Activated CD8-positive, alpha-beta T cell treated with anti-CD3 and anti-CD28 coated beads for 36 hours (primary cell): ENCODE results near the gene NME7. TPM values are rescaled to one million over a fixed set of nuclear protein-coding genes. Genes with fewer than 3 reads are reported as not detected.
A peak's percentile ranks its signal among the peaks of the same experiment; 100 is the strongest.

Experiments
- ATAC-seq: fragments of 200-7000 bp; cut with Tn5 transposase; one replicate; pipeline ENCODE4 v1.10.0; 2021; ENCODE audit warnings: mild to moderate bottlenecking, moderate library complexity
- CTCF ChIA-PET: fragments of 350-600 bp; sonication (Branson Sonifier 250); formaldehyde crosslinking; loops from one replicate; lab custom pipeline; 2021; ENCODE audit warnings: antibody characterized with exemption; lab: Charles Lee
- POLR2A ChIA-PET: fragments of 350-600 bp; sonication (Branson Sonifier 250); formaldehyde crosslinking; loops from one replicate; lab custom pipeline; 2021; ENCODE audit warnings: antibody characterized with exemption; lab: Charles Lee
- DNase-seq: peaks from one replicate; pipeline ENCODE4 v3.0.0-alpha.2; 2020
- H3K27ac Mint-ChIP-seq: one replicate; pipeline ENCODE4 v1.8.0; 2021; ENCODE audit warnings: mild to moderate bottlenecking, mixed read lengths
- H3K27me3 Mint-ChIP-seq: one replicate; pipeline ENCODE4 v1.8.0; 2021; ENCODE audit warnings: mixed read lengths
- H3K36me3 Mint-ChIP-seq: one replicate; pipeline ENCODE4 v1.8.0; 2021; ENCODE audit warnings: low read depth, mixed read lengths
- H3K4me1 Mint-ChIP-seq: one replicate; pipeline ENCODE4 v1.8.0; 2021; ENCODE audit warnings: low read depth, mixed read lengths
- H3K4me3 Mint-ChIP-seq: one replicate; pipeline ENCODE4 v1.8.0; 2021; ENCODE audit warnings: mild to moderate bottlenecking, moderate library complexity, mixed read lengths
- H3K9me3 Mint-ChIP-seq: one replicate; pipeline ENCODE4 v1.8.0; 2021; ENCODE audit warnings: mixed read lengths
- intact Hi-C: fragments of 100-400 bp; cut with micrococcal nuclease; formaldehyde crosslinking; loops from one replicate; pipeline ENCODE4 v1.10.0; 2022
- total RNA-seq, 2 experiments: library from RNA; stranded (reverse); gene quantifications; one replicate each; pipeline ENCODE4 v1.2.3, GENCODE V29; 2021
- TF ChIP-seq, protein P1 (sequence below): fragments of 200-600 bp; IDR thresholded peaks from one replicate; pipeline ENCODE4 v1.8.0; 2022; ENCODE audit warnings: antibody characterized with exemption, mild to moderate bottlenecking

NME7 gene
- total RNA-seq, 2 experiments from 2014 or later = 15.3 to 17.4 TPM

DNA sequence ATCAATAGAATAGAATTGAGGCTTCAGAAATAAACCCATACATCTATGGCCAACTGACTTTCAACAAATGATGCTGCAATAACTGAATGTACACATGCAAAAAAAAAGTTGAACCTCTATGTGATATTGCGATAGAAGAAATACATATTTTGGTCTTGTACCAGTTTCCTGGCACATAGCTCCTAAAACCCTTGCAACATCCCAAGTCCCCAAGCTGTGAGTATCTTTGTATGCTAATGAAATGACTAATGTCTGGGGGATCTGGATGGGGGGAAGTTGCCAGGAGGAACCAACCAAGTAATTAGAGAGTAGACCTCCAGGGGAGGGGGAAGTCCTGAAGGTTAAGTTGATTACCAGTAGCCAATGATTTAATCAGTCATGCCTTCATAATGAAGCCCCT is 24.8 kb upstream of the NME7 start:
- Mint-ChIP-seq H3K4me3 (no peak overlapping the region), H3K27me3 (no peaks in the 10 kb centered on the region), H3K9me3 (no peaks in the 10 kb centered on the region), H3K36me3 (peaks cover 39% of the 10 kb centered on the region), H3K4me1 (peaks cover 17% of the 10 kb centered on the region), H3K27ac (no peak overlapping the region)
- no peak for DNase-seq
- intact Hi-C loops = no loop called here
- ChIA-PET CTCF (no interaction called here), POLR2A (no interaction called here)
- no peak for ATAC-seq
- TF ChIP-seq, protein P1, sequence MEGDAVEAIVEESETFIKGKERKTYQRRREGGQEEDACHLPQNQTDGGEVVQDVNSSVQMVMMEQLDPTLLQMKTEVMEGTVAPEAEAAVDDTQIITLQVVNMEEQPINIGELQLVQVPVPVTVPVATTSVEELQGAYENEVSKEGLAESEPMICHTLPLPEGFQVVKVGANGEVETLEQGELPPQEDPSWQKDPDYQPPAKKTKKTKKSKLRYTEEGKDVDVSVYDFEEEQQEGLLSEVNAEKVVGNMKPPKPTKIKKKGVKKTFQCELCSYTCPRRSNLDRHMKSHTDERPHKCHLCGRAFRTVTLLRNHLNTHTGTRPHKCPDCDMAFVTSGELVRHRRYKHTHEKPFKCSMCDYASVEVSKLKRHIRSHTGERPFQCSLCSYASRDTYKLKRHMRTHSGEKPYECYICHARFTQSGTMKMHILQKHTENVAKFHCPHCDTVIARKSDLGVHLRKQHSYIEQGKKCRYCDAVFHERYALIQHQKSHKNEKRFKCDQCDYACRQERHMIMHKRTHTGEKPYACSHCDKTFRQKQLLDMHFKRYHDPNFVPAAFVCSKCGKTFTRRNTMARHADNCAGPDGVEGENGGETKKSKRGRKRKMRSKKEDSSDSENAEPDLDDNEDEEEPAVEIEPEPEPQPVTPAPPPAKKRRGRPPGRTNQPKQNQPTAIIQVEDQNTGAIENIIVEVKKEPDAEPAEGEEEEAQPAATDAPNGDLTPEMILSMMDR = no peak

DNA sequence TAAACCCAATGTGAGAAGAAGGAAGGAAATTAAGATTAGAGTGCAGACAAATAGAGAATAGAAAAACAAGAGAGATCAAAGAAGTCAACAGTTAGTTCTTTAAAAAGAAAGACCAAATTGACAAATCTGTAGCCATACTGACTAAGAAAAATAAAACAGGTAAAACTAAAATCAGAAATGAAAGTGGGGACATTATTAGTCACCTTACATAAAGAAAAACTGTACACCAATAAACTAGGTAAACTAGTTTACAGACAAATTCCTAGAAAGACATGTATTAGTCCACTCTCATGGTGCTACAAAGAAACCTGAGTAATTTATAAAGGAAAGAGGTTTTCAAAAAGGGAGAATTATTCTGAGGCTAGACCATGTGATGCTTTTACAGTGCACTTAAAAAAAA is 22.7 kb upstream of the NME7 start:
- ATAC-seq = peak; percentile 88
- Mint-ChIP-seq H3K36me3 (peaks cover 45% of the 10 kb centered on the region), H3K4me1 (peaks cover 17% of the 10 kb centered on the region), H3K27me3 (no peaks in the 10 kb centered on the region), H3K9me3 (no peaks in the 10 kb centered on the region), H3K4me3 (no peak overlapping the region), H3K27ac (peak overlapping the region; percentile 76)
- intact Hi-C loops = no loop called here
- ChIA-PET CTCF (interaction anchor here (0.8 kb wide), 1 partner anchor 322 kb away, joined by 3 read pairs; no protein-coding TSS in a partner anchor), POLR2A (interaction anchor here (1.0 kb wide), 1 partner anchor 347 kb away, joined by 3 read pairs; no protein-coding TSS in a partner anchor)
- no peak for DNase-seq
- TF ChIP-seq, protein P1 = no peak

DNA sequence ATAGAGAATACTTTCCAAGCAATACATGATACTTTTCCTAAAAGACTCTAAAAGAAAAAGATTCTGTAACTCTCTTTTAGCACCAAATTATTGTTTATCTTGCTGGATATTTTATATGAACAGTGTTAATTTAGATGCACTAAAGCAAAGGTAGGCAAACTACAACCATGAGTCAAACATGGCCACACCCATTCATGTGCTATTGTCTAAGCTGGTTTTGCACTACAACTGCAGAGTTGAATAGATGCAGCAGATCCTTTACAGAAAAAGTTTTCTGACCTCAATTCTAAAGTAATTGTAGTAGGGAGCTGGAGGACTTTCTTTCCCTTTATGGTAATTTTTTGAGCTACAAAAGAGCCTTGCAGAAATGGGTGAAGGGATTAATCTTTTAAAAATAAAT is 19.8 kb upstream of the NME7 start:
- ChIA-PET CTCF (no interaction called here), POLR2A (no interaction called here)
- no peaks in the 10 kb centered on the region for H3K27me3 Mint-ChIP-seq
- no peaks in the 10 kb centered on the region for H3K9me3 Mint-ChIP-seq
- H3K4me1 Mint-ChIP-seq = peaks cover 17% of the 10 kb centered on the region
- no peak for ATAC-seq
- TF ChIP-seq, protein P1 = no peak
- no peak overlapping the region for H3K4me3 Mint-ChIP-seq
- DNase-seq = no peak
- peaks cover 36% of the 10 kb centered on the region for H3K36me3 Mint-ChIP-seq
- intact Hi-C loops = no loop called here
- no peak overlapping the region for H3K27ac Mint-ChIP-seq

DNA sequence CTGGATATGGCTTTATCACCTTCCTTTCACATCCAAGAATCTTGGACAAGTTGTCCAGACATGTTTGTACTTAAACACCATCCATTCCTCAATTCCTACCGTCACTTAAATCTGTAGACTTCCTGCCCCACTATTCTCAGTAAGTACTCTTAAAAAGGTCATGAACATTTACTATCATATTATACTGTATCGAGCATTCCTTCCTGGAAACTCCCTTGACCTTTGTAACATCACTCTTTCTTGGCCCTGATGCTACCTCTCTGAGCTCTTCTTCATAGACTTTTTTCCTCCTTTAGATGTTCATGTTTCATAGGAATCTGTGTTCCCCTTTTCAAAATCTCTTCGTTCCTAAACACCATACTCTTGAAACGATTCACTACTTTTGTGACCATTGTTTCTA is 15.9 kb upstream of the NME7 start:
- intact Hi-C loops = no loop called here

DNA sequence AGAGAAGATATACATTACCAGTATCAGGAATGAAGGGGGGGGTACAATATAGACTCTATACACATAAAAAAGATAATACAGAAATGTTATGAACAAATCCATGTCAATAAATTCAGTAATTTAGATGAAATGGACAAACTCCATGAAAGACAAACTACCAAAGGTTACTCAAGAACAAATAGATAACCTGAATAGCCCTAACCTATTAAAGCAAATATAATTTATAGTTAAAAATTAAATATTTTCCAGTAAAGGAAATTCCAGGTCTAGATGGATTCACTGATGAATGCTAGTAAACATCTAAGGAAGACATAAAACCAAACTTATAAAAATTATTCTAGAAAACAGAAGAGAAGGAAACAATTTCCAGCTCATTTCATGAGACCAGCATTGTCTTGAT is 13.6 kb upstream of the NME7 start:
- ATAC-seq (no peak), DNase-seq (no peak)
- ChIA-PET POLR2A (no interaction called here), CTCF (no interaction called here)
- Mint-ChIP-seq H3K4me1 (no peaks in the 10 kb centered on the region), H3K27ac (no peak overlapping the region), H3K36me3 (peaks cover 21% of the 10 kb centered on the region), H3K4me3 (no peak overlapping the region), H3K9me3 (no peaks in the 10 kb centered on the region), H3K27me3 (no peaks in the 10 kb centered on the region)
- intact Hi-C loops = no loop called here
- TF ChIP-seq, protein P1 = no peak

More for the DNA sequence above, 15.9 kb upstream of the NME7 start:
- POLR2A ChIA-PET = interaction anchor here (0.8 to 2.1 kb wide), 3 partner anchors 12 to 45 kb away, joined by 3 to 6 read pairs (median 3); partner anchors contain the start of genes BLZF1 and NME7
- Mint-ChIP-seq H3K27ac (no peak overlapping the region), H3K4me1 (no peaks in the 10 kb centered on the region), H3K27me3 (no peaks in the 10 kb centered on the region), H3K36me3 (peaks cover 28% of the 10 kb centered on the region), H3K4me3 (no peak overlapping the region), H3K9me3 (no peaks in the 10 kb centered on the region)
- ATAC-seq = no peak
- CTCF ChIA-PET = no interaction called here
- TF ChIP-seq, protein P1 = no peak
- DNase-seq = no peak
